ENCODE measurements around the gene KNL1.

Gene KNL1

GRCh38 chr15:40555876-40556275 lies 38.2 kb upstream of the KNL1 start:
- DNase-seq (ENCODE audit: low read depth): no peak
- no peak overlapping the region for H3K4me3 ChIP-seq (ENCODE audit: control insufficient read depth, low read depth, low read length)
- no peak for TF ChIP-seq CTCF (conservative IDR thresholded peaks at IDR 0.05; ENCODE audit: control insufficient read depth, insufficient read depth, low read depth, low read length)

- no peak for TF ChIP-seq CTCF (conservative IDR thresholded peaks at IDR 0.05; ENCODE audit: control insufficient read depth, insufficient read depth, low read depth, low read length)
- H3K4me3 ChIP-seq (ENCODE audit: control insufficient read depth, low read depth, low read length): no peak overlapping the region
Measured at GRCh38 chr15:40558952-40559742, 34.9 kb upstream of the KNL1 start.

GRCh38 chr15:40562691-40563090 lies 31.4 kb upstream of the KNL1 start:
- TF ChIP-seq CTCF (conservative IDR thresholded peaks at IDR 0.05; ENCODE audit: control insufficient read depth, insufficient read depth, low read depth, low read length): no peak
- H3K4me3 ChIP-seq (ENCODE audit: control insufficient read depth, low read depth, low read length): no peak overlapping the region
- no peak for DNase-seq (ENCODE audit: low read depth)

More at GRCh38 chr15:40558952-40559742, 34.9 kb upstream of the KNL1 start:
- DNase-seq (ENCODE audit: low read depth): no peak

- DNase-seq (ENCODE audit: low read depth): peak; percentile 8
- no peak overlapping the region for H3K4me3 ChIP-seq (ENCODE audit: control insufficient read depth, low read depth, low read length)
- TF ChIP-seq CTCF (conservative IDR thresholded peaks at IDR 0.05; ENCODE audit: control insufficient read depth, insufficient read depth, low read depth, low read length): no peak
Measured at GRCh38 chr15:40563426-40563825, 30.6 kb upstream of the KNL1 start.

GRCh38 chr15:40564591-40565332 lies 29.3 kb upstream of the KNL1 start, which contains the start of gene CCDC32:
Gene CCDC32, minus strand, starts transcription at chr15:40565042. Its CDS starts 2,027 bp downstream, at chr15:40563015.
- DNase-seq (ENCODE audit: low read depth): peak; percentile 98
- TF ChIP-seq CTCF (conservative IDR thresholded peaks at IDR 0.05; ENCODE audit: control insufficient read depth, insufficient read depth, low read depth, low read length): no peak

GRCh38 chr15:40565333-40566238 lies 28.5 kb upstream of the KNL1 start:
- DNase-seq (ENCODE audit: low read depth): no peak
- peak overlapping the region; percentile 97 for H3K4me3 ChIP-seq (ENCODE audit: control insufficient read depth, low read depth, low read length)
- no peak for TF ChIP-seq CTCF (conservative IDR thresholded peaks at IDR 0.05; ENCODE audit: control insufficient read depth, insufficient read depth, low read depth, low read length)

More at GRCh38 chr15:40564591-40565332, 29.3 kb upstream of the KNL1 start, which contains the start of gene CCDC32:
- peak within 1 kb of the TSS; percentile 97 for H3K4me3 ChIP-seq (ENCODE audit: control insufficient read depth, low read depth, low read length)
